C4-2B (cell line): ENCODE data around the gene PLA2G2E.

ENCODE experiments used
- CTCF ChIP-seq: fragments of 450-650 bp; conservative IDR thresholded peaks from 2 replicates; pipeline ENCODE4 v1.5.1; 2017; ENCODE audit warnings: mild to moderate bottlenecking
- ZFX ChIP-seq: fragments of 450-650 bp; IDR thresholded peaks from 2 replicates; pipeline ENCODE4 v1.6.1; 2017

DNA sequence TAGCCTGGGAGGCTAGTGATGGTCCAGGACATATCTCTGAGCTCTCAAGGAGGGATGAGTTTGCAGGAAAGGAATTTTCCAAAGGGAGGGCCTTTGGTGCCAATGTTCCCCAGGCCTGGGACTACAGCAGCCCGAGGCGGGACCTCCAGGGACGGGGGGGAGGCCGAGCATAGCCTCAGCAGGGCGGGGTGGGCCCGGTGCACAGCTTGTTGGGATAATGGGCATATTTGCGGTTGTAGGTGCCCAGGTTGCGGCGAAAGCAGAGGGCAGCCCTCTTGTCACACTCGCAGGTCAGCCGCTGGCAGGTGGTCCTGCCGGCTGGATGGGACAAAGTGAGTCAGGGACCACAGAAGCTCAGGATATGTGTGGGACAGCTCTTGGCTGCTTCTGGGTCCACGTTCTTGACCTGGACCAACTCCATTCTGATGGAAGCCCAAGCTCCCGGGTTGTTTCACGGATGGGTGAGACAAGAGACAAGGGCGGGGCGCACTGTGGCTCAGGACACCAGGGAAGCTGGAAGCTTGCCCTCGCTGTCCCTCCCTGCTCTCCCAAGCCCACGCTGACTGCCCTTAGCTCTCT, 3.2 kb downstream of the PLA2G2E start:
- TF ChIP-seq CTCF (no peak), ZFX (no peak)
